NCI-H69 (cell line): ENCODE results near the gene RAB26.

Source experiments
- DNase-seq: peaks from one replicate; lab custom pipeline; 2025; lab: John Stamatoyannopoulos, UW

RAB26 gene

DNA sequence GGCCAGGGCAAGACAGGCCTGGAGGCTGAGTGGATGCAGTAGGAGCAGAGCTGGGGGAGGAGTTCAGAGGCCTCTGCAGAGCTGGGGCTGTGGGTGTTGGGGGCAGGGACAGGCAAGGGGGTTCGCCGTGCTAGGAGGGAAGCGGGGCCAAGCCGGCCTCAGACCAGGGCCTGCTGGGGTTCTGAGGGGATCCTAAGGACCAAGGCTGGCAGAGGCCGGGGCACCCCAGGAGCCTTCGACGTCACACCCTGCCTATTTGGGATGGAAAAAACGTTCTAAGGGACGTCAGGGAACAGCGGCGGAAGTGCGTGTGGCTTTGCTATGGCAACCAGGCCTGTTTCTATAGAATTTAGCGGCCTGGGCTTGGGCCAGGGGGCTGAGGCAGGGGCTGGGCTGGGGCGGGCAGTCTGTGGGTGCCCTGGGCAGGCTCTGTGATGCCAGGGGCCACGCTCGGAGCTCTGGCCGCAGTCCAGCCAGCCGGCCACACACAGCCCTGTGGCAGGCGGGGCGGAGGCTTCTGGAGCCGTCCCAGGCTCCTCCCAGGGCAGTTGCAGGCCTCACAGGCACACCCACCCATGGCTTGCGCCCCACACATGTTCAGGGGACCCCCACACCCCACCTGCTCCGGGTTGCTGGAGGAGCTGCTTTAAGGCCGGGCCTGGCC is 10.9 kb downstream of the RAB26 start:
- no peak for DNase-seq

DNA sequence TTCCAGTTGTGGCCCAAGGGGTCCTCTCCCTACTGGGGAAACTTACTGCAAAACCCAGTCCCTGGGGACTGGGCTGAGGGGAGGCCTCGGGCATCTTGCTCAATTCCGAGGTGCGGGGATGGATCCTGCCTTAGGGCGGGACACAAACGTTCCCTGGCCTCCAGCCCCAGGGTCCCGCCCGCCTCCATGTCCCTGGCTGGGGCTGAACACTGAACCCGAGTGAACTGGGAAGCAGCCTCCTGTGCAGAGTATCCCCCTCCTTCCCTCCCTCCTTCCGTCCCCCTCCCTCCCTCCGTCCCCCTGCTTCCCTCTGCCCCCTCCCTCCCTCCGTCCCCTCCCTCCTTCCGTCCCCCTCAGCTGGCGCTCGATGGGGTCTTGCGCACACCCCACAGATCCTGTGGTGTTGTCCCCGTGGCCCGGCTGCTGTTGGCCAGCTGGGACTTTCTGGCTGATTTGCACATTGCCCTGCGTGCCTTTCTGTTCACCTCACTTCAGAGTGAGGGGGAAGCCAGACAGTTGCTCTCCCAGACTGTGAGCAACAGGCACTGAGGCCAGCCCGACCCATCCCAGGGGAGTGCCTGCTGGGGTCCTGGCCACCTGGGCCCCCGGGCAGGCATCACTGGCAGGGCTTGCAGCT is 12.6 kb downstream of the RAB26 start:
- no peak for DNase-seq

DNA sequence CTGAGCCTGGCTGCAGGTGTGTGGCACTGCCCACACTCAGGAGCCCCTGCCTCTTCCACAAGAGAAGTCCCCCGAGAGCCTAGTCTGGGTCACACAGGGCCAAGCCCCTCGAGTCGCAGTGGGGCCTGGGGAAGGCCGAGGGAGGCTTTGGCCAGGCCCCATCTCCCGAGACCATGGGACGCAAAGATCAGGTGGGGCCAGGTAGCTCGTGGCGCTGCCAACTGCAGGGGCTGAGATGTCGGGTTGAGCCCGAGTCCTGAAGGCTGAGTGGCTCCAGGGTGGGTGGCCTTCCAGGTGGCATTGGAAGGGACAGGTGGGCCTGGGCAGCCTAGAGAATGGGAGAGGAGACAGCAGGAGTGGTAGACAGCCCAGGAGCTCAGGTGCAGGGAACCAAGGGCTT is 13.5 kb downstream of the RAB26 start:
- DNase-seq: no peak

DNA sequence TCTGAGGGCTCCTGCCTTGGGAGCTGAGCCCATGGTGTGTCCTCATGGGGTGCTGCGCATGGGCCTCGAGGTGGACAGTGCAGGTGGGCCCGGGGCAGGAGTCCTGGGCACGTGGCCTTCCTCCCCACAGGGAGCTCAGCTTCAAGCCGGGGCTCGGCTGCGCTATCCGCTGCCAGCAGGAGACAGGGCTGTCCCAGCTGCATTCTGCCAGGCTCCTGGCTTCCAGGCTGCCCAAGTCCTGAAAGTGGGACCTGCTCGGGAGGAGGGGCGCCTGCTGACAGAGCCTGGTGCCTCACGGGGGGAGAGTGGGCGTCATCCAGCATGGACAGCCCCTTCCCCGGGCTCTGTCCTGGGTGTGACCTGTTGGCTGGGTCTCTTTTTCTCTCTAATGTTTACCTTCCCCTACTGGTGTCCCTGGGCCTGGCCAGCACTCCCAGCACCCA is 14.3 kb downstream of the RAB26 start:
- DNase-seq: no peak

DNA sequence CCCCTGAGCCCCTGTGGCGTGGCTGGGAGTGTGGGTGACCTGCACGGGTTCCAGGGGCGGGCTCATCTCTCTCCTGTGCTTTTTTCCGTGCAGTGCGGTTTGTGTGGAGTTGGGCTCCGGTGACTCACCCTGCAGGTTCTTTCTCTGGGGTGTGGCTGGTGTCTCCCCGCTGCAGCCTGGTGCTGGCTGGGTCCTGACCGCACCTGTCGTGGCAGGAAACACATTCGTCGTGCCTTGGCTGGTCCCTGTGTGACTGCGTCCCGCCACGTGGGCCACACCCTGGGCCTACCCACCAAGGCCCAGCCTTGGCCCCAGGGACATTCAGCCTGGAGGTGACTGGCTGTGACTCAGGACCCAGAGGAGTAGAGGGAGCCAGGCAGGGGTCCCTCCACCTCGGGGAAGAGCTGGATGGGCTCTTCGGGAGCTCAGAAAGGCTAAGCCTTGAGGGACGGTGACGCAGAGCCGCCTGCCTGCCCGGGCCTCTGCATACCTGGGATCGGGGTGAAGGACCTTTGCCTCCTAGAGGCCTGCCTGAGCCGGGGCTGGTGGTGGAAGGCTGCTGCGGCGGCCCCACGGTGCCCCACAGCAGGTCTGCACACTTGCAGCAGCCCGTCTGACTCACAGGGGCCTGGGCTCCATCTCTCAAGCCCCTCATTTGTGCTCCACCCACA is 14.9 kb downstream of the RAB26 start:
- no peak for DNase-seq

DNA sequence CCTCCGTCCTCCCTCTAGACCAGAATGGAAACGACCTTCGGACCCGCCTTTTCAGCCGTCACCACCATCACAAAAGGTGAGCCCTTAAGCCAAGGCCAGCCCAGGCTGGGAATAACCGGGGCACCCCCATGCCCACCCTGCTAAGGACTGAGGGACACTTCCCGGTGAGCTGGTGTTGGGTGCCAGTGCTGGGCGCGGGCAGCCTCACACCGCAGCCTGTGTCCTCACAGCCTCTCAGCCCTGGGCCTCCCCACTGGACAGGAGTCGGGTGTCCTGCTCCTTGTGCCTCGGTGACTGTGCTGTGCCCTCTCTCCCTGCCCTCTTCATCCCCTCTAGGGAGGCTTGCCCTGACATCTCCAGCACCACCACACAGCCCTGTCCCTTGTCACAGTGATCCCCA is 17.4 kb downstream of the RAB26 start:
- no peak for DNase-seq

DNA sequence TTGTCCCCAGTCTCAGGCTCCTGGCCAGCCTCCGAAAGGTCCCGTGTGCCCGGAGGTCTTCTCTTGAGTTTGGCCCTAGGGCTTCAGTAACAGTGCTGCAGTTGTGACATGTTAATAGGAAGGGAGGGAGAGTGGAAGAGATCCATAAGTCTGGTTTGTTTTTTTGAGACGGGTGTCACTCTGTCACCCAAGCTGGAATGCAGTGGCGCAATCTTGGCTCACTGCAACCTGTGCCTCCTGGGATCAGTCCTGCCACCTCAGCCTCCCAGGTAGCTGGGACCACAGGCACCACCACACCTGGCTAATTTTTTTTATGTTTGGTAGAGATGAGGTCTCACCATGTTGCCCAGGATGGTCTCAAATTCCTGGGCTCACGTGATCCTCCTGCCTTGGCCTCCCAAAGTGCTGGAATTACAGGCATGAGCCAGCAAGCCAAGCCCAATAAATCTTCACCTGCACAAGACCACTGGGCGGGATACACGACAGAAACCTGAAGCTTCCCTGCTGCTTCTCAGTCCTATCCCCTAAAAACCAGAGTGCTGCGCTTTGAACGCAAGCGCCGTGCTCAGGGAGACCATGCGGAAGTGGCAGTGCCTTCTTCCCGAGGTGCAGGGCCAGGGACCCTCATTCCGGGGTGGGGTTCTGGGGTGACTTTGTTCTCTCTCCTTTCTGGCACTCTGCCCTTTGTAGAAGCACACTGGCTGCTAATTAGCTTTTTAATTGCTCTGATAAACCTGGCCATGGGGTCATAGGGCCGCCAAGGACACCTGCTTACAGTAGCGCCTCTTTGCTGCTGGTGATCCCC is 18.0 kb downstream of the RAB26 start:
- no peak for DNase-seq

DNA sequence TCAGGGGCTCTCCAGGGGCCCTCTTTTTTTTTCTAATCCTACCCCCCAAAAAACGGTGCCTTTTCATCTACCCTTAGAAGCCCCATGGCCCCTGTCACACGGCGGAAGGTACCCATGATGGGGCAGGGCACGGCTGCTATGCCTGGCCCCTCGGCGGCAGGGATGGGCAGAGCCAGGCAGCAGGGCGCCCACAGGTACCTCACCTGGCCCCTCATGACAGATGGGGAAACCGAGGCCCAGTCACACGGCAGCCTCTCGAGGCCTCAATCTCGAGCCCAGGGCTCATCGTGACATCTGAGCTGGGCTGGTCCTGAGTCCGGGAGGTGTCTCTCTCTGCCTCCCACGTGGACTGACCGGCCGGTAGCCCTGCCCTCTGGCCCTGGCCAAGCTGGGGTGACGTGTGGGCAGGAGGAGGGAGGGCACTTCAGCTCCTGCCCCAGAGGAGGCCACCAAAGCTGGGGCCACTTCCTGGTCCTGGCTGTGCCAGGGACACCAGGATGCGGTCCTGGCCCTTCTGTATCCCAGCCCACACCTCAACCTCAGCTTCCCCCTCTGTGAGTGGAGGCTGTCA is 18.7 kb downstream of the RAB26 start:
- no peak for DNase-seq

DNA sequence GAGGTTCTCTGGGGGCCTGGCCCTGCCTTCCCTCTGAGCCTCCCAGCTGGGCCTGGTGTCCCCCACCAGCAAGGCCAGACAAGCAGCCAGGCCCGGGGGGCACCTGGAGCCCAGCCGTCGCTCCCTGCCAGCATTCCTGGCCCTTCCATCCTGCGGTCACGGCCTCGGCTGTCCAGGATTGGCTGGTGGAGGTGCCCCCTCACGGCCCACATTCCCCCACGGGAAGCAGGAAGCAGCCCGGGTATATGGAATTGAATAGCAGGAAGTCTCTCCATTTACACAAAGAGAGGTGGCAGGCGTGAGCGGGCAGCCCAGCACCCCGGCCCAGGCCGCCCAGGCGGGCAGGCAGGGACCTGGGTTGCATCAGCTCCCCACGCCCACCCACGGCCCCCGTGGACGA is 21.7 kb downstream of the RAB26 start:
- no peak for DNase-seq

DNA sequence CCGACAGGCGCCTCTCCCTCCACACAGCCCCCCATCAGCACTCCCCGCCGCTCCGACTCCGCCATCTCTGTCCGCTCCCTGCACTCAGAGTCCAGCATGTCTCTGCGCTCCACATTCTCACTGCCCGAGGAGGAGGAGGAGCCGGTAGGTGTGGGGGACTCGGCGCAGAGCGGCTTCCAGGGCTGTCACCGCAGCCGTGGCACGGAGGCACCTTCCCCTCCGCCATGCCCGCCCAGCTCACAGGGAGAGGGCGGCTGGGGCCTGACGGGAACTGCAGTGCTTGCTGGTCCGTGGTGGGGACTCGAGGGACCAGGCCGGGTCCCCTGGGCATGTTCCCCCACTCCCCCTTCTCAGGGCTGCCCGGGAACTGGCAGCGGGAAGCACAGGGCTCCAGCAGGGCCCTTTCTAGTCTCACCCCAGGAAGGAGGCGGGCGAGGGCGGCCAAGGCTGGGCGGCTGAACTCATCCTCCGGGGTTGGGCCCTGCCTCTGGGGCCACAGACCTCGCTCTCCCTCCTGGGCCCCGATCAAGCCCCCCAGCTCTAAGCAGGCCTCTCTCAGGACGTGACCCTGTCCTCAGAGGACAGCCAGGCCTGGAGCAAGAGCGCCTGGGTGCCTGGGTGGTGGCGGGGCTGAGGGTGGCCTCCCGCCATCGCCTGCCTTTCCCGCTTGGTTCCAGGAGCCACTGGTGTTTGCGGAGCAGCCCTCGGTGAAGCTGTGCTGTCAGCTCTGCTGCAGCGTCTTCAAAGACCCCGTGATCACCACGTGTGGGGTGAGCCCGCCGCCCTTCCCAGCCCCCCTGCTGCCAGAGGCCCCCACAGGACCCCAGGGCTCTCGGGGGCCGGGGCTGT is 22.4 kb downstream of the RAB26 start:
- DNase-seq: no peak

DNA sequence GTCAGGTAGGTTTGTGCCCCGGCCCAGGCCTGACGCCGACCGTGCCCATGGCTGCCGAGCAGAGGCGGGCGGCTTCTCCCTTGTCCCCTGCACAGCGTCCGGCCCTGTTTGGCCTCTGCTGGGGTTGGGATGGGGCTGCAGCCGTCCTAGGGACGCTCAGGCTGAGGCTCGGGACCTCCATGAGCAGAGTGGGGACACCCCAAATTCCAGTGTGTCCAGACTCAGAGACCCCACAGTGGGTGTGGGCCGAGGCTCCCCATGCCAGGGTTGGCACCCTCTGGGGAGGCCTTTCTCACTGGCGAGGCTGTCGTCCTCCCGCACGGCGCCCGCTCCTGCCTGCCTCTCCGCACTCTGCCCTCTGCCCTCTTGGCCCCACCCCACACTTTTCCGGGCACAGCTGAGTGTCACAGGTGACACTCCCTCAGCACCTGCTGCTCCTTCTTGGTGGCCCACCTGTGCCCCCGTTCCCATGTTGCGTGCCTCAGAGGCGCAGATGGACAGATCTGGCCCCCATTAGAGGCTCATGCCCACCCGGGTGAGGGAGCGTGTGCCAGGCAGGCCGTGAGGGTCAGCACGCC is 23.3 kb downstream of the RAB26 start:
- DNase-seq: no peak

DNA sequence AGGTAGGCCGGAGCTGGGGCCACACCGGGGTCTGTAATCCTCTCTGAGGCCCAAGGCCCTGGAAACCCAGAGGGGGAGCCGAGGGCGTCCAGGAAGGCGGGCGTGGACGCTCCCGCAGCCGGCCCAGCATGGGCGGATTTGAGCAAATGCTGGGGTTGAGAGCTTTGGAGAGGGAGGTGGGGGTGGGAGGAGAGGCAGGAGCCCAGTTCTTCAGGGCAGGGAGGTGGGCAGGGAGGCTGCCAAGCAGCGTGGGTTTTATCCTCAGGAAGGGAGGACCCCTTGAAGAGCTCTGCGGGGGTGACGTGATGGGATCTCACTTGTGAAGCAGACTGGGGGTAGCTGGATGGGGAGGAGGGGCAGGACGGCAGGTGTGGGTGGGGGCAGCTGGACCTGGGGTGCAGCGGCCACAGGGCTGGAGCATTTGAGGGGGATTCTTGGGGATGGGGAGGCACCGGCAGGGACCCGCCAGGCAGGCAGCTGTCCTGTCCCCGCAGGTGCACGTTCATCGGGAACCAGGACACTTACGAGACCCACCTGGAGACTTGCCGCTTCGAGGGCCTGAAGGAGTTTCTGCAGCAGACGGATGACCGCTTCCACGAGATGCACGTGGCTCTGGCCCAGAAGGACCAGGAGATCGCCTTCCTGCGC is 24.4 kb downstream of the RAB26 start:
- no peak for DNase-seq

DNA sequence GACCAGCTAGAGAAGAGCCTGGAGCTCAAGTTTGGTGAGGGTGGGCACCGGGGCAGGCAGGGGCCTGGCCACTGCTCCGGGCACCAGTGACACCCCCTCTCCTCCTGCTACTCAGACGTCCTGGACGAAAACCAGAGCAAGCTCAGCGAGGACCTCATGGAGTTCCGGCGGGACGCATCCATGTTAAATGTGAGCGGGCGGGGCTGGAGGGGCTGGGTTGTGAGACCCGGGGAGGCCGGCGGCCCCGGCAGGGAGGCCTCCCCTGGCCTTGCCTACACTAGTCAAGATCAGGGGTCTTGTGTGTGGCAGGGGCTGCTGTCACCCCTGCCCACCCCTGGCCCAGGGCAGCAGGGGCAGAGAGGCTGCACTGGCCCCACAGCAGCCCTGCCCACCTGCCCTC is 24.9 kb downstream of the RAB26 start:
- DNase-seq: no peak

DNA sequence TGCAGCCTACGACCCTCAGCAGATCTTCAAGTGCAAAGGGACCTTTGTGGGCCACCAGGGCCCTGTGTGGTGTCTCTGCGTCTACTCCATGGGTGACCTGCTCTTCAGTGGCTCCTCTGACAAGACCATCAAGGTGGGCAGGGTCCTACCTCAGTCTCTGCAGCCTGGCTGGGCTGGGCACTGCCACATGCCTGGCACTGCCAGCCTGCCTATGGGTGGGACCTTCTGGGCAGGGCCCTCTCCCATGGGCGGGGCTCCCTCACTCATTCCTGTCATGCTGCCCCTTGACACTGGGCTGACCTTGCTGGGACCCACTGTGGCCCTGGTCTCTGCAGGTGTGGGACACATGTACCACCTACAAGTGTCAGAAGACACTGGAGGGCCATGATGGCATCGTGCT is 25.5 kb downstream of the RAB26 start:
- DNase-seq: no peak

DNA sequence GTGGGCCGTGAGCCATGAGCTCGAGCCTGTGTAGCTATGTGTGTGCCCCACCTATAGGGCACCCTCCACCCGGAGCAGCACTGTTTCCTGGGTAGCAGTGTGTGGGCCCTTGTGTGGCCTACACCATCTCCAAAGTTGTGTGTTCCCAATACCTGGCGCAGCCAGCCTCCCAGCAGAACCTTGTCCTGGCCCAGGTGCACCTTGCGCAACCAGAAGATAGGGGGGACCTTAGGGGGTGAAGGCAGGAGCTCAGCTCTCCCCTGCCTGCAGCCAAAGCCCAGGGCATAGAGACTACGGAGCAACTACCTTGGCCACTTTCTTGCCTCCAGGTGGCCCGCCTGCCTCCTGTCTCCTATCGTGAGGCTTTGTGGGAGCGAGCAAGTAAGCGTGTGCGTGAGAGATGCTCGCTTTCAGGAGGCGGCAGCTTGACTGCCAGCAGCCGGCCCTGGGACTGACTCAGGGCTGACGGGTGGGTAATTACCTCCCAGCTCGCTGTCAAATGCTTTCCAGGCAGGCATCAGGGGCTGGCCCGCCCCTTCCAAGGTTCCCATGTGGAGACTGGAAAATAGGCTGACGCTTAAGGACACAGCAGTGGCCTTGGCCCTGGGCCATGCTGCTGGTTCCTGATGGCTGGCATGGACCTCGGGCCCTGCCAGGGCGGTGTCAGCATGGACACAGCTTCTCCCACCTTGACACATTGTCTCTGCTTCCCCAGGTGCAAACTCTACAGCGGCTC is 26.1 kb downstream of the RAB26 start:
- DNase-seq: no peak

DNA sequence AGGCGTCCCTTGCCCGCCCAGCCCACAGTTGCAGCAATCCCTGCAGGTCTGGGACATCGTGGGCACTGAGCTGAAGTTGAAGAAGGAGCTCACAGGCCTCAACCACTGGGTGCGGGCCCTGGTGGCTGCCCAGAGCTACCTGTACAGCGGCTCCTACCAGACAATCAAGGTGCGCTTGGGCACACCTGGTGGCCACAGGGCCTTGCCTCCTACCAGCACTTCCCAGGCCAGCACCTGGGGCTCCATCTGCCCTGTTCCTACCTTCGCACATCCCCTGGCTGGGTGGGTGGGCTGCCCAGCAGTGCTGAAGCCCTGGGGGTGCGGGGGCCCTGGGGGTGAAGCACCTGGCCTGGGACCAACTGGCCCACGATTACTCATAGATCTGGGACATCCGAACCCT is 27.0 kb downstream of the RAB26 start:
- DNase-seq: no peak

DNA sequence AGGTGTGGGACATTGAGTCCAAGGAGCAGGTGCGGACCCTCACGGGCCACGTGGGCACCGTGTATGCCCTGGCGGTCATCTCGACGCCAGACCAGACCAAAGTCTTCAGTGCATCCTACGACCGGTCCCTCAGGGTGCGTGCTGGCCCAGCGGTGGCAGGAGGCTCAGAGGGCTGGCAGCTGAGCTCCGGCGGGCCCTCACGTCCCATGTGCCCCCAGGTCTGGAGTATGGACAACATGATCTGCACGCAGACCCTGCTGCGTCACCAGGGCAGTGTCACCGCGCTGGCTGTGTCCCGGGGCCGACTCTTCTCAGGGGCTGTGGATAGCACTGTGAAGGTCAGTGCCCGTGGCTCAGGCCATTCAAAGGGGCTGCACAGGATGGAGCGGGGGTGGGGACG is 27.6 kb downstream of the RAB26 start:
- DNase-seq: no peak

DNA sequence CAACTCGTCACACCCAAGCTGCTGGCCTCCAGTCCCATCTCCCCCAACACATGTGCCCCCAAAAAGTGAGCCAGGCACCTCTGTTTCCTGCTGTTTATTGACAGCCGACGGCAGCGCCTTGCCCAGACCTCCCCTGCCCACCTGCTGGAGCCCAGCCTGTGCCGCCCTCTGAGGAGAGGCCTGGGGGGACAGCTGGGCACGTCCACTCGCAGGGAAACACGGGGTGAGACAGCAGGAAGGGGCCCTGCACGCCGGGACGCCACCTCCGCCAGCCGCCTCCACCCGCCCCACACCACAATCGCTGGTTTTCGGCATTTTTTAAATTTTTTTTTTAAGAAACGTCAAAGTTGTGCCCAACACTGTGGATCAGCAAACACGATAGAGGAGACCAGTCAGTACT is 28.7 kb downstream of the RAB26 start:
- DNase-seq: no peak

DNA sequence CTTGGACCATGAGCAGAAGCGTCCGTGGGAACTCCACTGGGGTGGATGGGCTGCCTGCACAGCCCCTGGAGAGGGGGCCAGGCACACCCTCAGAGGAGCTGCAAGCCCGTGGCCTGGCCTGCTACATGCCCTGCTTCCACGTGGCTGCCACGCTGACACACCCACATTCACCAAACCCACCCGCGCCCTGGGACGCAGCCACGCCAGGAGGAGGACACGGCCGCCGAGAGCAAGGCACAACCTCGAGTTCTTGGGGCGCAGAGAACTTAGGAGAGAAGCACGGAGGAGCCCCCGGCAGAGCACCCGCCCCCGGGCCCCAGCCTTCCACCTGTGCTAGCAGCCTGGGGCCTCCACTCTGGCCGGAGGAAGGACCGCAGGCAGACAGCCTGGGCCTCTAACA is 29.1 kb downstream of the RAB26 start:
- DNase-seq: no peak
